HG03139 (cell line): Measurements from ENCODE around the gene FGF14.
A peak's percentile ranks its signal among the peaks of the same experiment; 100 is the strongest.
"Not testable (repeated sequence)": the region's sequence is repeated elsewhere in the genome, so short reads cannot be mapped to it uniquely, and the experiment has no call there.

Experiments
- ATAC-seq: cut with Tn5 transposase; IDR thresholded peaks from one replicate; pipeline ENCODE4 v1.9.1; 2021; ENCODE audit not compliant: unreplicated experiment

FGF14 gene

DNA sequence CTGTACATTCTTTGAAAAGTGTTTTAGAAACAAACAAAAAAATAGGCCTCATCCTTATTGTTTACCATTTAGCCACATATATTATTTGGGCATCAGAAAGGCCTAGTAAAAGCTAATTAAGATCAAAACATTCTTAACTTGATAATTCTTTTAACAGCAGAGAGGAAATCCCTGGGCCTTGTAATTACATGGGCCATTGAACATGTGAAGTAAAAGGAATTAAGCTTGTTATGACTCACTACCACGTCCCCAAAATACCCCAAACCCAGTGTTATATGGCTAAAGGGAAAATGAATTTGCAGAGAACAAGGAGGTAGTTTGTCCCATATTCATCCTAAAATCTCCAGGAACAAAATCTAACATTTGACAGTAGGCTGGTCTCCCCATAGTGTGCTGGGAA is 509.6 kb downstream of the FGF14 start:
- no peak for ATAC-seq

GRCh38 chr13:101881593-101881992 is 520.3 kb downstream of the FGF14 start:
- no peak for ATAC-seq

- ATAC-seq, result no peak
Measured at GRCh38 chr13:101880581-101880980, 521.3 kb downstream of the FGF14 start.

GRCh38 chr13:101876951-101877350 is 524.9 kb downstream of the FGF14 start:
- ATAC-seq, result no peak

DNA sequence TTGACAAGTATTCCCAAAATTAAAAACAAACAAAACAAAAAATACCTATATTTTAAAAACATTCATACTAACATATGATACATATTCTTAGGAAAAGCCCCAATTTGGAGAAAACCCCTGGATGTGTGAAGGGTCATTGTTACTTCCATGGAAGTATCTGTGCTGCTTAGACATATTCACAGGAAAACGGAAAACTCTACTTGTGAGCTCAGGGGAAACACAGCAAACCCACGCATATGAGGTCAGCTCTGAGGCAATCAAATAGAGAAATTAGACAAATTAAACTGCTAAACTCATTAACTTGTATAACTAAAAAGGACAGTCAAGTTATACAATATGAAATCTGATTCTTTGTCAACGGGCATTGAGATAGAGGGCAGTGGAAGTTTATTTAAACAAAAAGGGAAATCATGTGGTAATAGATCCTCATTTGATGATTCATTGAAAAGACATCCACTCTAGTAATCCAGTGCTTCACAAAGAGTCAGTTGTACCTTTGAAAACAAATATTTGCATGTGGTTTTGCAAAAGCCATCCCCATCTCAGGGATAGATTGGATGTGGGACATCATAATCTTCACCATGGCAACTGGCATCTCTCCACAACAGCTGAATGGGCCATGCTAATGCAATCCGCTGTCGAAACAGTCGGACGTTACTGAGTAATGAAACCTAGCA is 526.0 kb downstream of the FGF14 start:
- ATAC-seq, result no peak

DNA sequence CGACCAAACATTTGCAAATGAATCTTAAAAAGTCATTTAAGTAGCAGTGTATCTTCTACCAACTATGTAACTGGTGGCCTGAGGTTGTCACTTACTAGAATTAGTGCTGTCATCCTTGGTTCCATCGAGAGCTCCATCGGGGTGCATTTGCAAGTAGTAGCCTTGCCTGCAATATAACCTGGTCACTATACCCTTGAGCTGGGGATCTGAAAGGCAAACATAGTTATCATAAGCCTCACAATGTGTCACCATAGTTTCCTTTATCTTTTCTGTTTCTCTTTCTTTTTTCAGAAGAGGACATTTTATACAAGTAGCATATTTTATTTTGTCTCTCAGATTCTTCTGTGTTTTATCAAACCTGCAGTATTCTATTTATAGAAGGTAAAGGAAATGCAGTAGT is 526.8 kb downstream of the FGF14 start:
- no peak for ATAC-seq

DNA sequence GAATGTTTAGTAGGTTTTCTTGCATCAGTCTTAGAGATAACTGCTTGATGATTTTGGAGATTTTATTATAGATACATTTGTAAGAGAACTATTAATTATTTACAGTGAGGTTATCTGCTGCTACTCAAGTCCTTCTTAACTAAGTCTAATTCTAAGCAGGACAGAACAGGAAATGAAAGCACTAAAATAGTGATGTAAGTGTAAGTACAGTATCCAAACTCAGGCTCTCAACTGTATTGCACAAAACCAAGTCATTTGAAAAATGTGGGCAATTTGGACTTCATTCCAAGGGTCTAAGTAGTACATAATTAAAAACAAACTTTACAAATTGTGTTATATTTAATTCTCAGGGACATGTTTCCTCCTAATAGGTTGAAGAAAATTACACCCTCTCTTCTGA is 532.3 kb downstream of the FGF14 start:
- peak; percentile 93 for ATAC-seq

GRCh38 chr13:101868585-101869469 is 533.0 kb downstream of the FGF14 start:
- peak; percentile 12 for ATAC-seq

DNA sequence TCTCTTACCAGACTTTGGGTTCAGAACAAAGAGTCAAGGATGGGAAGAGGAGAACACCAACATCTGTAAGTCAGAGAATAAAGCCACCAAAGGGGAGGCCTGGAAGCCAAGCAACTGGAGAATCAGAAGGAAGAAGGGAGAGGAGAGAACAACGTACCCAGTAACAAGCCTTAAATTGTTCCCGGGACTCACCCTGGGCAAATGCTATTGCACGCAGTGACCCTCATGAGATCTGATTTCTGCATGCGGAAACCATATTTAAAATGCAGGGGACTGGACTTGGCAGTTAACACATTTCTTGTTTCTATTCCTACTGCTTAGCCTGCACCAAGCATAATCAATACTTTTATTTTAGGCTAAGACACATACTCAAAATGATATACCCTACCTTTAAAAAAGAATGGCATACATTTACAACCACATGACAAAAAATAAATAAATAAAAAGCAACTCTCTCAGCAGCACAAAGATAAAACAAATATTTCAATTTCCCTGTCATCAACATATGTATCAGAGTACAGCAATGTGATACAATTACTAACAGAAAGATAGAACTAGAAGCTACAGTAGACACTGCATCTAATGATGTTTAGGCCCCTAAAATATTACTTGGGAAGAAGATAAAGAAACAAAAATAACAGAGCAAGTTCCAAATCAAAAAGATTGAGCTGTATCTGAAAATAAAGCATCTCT is 534.8 kb downstream of the FGF14 start:
- ATAC-seq, result no peak

DNA sequence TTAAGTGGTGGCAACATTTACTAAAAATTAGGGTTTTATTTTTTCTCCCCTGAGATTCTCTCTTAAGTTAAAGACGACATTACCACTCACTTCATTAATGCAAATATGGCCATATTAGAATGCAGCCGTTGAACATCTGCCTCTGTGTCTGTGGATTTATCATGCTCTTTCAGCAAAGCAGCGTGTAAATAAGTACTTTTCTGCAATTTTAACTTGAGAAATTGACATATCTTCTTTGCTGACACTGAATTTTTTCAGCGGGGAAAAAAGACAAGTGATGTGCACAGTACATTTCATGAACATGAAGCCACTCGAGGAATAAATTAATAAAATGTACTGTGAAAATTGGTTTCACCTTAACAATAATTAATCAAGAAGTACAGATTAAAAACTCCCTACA is 543.0 kb downstream of the FGF14 start:
- no peak for ATAC-seq

- no peak for ATAC-seq
Measured at GRCh38 chr13:101846701-101847100, 555.1 kb downstream of the FGF14 start.

DNA sequence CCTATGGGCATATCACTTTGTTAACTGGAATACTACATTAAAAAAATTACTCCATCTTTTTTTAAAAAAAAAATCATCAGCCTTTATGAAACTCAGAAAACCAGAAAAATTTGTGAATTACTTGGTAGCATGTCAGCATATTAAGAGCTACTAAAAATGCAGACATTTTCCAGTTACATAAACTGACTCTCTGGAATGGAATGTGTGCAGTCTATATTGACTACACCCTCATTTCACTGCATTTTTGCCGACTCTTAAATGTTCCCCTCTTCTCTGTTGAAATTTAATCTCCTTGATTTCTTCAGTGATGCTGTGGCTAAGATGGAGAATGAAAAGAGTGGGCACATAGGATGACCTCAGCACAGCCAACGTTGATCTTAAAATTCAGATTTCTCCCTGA is 555.6 kb downstream of the FGF14 start:
- no peak for ATAC-seq

DNA sequence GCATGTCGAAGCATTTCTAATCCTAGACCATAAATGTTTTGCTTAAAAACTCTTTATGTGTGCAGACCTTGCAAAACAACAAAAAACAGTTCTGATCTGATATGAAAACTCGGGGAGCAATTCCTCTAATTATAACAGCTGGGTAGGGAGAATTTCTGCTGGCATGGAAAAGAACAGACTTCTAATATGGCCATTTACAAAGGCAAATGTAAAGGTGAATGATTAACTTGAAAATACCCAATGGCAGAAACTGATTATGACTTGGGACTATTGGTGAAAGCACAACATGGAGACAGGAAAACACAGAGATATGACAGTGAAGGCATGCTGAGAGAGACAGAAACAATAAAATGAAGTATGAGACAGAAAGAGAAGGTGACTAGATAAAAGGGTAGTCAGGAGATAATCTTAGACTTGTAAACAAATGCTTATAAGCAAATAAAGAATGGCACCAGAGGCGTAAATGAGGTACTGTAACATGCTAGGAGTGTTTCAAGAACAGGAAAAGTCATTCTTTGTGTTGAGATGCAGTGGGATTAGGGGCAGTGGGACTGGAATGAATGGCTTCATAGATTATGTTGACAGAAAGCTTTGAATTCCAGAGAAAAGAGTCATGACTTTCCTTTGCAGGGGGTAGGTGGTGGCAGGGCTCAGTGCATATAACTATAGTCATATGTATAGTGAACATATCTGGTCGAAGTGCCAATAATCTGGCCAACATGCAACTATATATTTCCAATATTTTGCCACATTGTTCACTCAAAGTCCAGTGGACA is 556.4 kb downstream of the FGF14 start:
- ATAC-seq, result no peak

- ATAC-seq, result no peak
Measured at GRCh38 chr13:101841698-101842097, 560.1 kb downstream of the FGF14 start.

DNA sequence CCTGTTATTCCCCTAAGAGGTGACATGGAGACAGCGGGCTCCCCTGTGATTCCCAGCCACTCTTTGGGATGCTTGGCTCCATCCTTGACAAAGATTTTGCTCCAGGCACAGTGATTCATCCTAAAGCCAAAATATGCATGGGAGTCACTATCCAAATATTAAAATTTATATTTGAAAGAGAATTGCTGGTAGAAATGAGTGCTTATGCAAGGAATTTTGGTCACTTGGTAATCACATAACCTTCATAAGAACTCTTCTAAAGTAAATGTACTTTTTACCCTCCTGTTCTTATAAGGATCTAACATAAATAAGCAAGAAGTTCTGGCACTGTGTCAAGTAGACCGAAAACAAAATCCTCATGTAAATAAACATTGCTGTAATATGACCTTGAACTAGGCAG is 563.5 kb downstream of the FGF14 start:
- no peak for ATAC-seq

DNA sequence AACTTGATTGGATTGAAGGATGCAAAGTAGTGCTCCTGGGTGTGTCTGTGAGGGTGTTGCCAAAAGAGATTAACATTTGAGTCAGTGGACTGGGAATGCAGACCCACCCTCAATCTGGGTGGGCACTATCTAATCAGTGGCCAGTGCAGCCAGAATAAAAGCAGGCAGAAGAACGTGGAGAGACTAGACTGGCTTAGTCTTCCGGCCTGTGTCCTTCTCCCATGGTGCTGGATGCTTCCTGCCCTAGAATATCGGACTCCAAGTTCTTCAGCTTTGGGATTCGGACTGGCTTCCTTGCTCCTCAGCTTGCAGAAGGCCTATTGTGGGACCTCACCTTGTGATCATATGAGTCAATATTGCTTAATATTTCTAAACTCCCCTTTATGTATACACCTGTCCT is 564.1 kb downstream of the FGF14 start:
- not testable (repeated sequence) for ATAC-seq

- no peak for ATAC-seq
Measured at GRCh38 chr13:101837288-101837687, 564.6 kb downstream of the FGF14 start.

DNA sequence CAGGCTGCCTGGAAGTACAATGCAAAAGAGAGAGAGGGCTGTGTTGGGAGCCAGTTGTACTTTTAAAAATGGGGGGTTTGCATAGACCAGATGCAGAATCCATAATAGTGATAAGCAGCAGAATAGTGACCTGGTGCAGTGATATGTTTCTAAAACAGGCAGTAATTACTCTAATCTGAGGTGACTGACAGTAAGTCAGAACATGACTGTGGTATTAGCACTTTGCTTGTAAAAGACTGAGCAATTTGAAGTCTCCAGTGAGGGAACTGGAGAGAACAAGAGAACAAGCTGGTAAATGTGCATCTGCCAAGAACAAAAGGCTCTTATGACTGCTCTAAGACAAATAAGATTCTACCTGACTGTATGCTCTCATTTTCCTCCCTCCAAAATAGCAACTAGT is 565.9 kb downstream of the FGF14 start:
- ATAC-seq, result no peak

GRCh38 chr13:101833671-101834070 is 568.2 kb downstream of the FGF14 start:
- no peak for ATAC-seq

DNA sequence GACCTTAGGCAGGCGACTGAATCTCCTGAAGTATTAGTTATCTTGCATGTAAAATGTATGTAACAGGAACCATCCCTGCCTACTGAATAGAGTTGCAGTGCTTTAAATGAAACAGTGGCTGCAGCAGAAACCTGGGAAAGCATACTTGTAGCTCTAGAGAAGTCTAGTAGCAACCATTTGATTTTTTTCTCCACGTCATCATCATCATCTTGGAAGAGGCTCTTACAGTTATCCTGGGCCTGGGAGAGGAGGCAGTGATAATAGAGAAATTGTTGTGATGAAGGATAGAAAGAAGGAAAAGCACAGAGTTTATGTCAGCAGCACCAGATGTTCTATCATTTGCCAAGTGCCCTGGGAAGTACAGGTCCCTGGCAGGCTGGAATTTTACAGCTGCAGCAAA is 571.8 kb downstream of the FGF14 start:
- no peak for ATAC-seq

- no peak for ATAC-seq
Measured at GRCh38 chr13:101829484-101829883, 572.4 kb downstream of the FGF14 start.
